Esophagus squamous epithelium (tissue), 4 donors: Measurements from ENCODE around the gene MAF.

Experiments used
- POLR2A ChIP-seq, 4 donors: fragments of 450-650 bp; IDR thresholded peaks; one replicate each; pipeline ENCODE4 v1.6.1; 2017; ENCODE audit warnings: antibody characterized with exemption in 4 of 4, mild to moderate bottlenecking in 4 of 4, moderate library complexity in 3 of 4
- TF ChIP-seq, protein P1 (sequence below), 6 experiments: fragments of 450-650 bp in 4 of 6; fragments of 200-600 bp in 2 of 6; sonication (generic) in 2 of 6; IDR thresholded peaks; one replicate each; pipeline ENCODE4 v1.5.1; 2016 to 2019; ENCODE audit warnings: antibody characterized with exemption in 6 of 6, mild to moderate bottlenecking in 4 of 6, moderate library complexity in 4 of 6

DNA sequence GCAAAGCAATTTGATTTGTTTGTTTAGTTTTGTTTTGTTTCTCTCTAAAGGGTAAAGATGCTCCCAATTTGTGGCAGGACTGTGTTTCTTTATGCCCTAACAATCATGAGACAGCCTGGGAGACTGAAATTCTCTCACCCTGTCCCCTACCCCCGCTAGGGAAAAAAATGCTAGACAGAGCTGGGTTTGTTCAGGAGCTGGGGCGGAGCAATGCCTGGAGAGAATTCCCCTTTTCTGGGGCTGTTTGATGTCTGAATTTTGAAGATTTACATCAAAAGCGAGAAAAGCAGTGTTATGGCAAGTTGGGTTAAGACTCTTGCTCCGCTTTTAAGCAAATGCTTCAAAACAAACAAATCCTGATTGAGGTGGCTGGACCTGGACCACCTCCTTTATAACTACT, 8.4 kb downstream of the MAF start:
- TF ChIP-seq, protein P1, sequence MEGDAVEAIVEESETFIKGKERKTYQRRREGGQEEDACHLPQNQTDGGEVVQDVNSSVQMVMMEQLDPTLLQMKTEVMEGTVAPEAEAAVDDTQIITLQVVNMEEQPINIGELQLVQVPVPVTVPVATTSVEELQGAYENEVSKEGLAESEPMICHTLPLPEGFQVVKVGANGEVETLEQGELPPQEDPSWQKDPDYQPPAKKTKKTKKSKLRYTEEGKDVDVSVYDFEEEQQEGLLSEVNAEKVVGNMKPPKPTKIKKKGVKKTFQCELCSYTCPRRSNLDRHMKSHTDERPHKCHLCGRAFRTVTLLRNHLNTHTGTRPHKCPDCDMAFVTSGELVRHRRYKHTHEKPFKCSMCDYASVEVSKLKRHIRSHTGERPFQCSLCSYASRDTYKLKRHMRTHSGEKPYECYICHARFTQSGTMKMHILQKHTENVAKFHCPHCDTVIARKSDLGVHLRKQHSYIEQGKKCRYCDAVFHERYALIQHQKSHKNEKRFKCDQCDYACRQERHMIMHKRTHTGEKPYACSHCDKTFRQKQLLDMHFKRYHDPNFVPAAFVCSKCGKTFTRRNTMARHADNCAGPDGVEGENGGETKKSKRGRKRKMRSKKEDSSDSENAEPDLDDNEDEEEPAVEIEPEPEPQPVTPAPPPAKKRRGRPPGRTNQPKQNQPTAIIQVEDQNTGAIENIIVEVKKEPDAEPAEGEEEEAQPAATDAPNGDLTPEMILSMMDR (IDR thresholded peaks at IDR 0.05), result no peak
- no peak for TF ChIP-seq POLR2A (IDR thresholded peaks at IDR 0.05)
